Endothelial cell of umbilical vein (primary cell): Measurements from ENCODE around the gene CTDP1.

Experiments
- POLR2A ChIP-seq: IDR thresholded peaks from 2 replicates; pipeline ENCODE4 v1.6.1; 2012; ENCODE audit warnings: low read depth, mild to moderate bottlenecking, control low read depth, low read length
- POLR2AphosphoS5 ChIP-seq: IDR thresholded peaks from 2 replicates; pipeline ENCODE4 v1.6.1; 2012; ENCODE audit warnings: low read depth, mild to moderate bottlenecking, control low read depth, low read length, moderate library complexity; ENCODE audit not compliant: insufficient read depth
- TF ChIP-seq, protein P1 (sequence below), 2 donors: IDR thresholded peaks; 1 replicate in 1 of 2; 2 replicates in 1 of 2; pipeline ENCODE4 v1.5.1; 2011; ENCODE audit warnings: low read length in 2 of 2, mild to moderate bottlenecking in 2 of 2, moderate library complexity in 2 of 2, control low read depth in 1 of 2, inconsistent platforms in 1 of 2, low read depth in 1 of 2; ENCODE audit not compliant: insufficient read depth in 1 of 2; ENCODE audit errors: extremely low read depth in 1 of 2

DNA sequence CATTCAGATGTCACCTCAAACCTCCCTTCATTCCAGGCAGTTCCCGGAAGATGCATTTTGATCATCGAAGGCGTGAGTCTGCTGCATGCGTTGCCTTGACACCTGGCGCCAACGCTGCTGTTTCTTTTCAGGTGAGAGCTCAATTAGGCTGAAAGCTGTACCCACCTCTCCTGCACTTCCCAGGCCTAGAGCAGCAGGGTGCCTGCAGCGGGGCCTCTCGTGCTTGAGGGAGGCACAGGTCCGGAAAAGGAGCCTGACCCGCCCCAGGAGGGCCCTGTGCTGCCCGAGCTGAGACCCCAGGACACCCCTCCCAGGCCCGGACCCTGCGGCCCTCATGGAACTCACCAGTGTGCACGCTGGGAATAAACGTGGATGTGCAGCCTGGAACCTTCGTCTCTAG is 86.7 kb downstream of the CTDP1 start:
- TF ChIP-seq, protein P1, sequence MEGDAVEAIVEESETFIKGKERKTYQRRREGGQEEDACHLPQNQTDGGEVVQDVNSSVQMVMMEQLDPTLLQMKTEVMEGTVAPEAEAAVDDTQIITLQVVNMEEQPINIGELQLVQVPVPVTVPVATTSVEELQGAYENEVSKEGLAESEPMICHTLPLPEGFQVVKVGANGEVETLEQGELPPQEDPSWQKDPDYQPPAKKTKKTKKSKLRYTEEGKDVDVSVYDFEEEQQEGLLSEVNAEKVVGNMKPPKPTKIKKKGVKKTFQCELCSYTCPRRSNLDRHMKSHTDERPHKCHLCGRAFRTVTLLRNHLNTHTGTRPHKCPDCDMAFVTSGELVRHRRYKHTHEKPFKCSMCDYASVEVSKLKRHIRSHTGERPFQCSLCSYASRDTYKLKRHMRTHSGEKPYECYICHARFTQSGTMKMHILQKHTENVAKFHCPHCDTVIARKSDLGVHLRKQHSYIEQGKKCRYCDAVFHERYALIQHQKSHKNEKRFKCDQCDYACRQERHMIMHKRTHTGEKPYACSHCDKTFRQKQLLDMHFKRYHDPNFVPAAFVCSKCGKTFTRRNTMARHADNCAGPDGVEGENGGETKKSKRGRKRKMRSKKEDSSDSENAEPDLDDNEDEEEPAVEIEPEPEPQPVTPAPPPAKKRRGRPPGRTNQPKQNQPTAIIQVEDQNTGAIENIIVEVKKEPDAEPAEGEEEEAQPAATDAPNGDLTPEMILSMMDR (IDR thresholded peaks at IDR 0.05; ENCODE audit: extremely low read depth in 1 of 2, insufficient read depth in 1 of 2, low read depth in 1 of 2, low read length in 2 of 2): no peak
- no peak for TF ChIP-seq POLR2A
- no peak for TF ChIP-seq POLR2AphosphoS5
